Kasumi-1 (cell line): Measurements from ENCODE around the gene MAP2K2.

Source experiments
- DNase-seq, 2 experiments: peaks; one replicate each; lab custom pipeline; 2025; lab: John Stamatoyannopoulos, UW

Gene MAP2K2

DNA sequence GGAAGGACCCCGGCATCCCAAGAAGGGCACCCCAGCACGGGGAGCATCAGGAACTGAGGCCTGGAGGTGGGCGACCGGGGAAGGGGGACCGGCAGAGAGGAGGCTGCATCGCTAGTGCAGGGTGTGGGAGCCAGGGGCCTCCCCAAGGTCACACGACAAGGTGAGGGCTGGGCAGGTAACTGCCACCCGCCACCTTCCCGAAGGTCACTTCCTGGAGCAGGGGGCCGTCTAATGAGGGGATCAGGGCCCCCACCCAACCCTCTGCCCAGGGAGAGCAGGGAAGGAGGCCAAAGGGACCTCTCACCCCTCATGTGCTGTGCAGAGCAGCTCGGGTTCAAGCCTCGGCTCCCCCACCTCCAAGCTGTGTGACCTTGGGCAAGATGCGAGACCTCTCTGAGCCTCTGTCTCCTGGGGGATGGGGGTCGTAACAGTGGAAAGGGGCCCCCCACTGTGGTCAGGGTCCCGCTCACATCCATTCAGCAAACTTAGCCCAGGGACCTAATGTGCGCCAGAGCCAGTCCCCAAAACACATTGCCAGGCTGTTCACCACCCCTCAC lies 63.2 kb downstream of the MAP2K2 start:
- no peak for DNase-seq

DNA sequence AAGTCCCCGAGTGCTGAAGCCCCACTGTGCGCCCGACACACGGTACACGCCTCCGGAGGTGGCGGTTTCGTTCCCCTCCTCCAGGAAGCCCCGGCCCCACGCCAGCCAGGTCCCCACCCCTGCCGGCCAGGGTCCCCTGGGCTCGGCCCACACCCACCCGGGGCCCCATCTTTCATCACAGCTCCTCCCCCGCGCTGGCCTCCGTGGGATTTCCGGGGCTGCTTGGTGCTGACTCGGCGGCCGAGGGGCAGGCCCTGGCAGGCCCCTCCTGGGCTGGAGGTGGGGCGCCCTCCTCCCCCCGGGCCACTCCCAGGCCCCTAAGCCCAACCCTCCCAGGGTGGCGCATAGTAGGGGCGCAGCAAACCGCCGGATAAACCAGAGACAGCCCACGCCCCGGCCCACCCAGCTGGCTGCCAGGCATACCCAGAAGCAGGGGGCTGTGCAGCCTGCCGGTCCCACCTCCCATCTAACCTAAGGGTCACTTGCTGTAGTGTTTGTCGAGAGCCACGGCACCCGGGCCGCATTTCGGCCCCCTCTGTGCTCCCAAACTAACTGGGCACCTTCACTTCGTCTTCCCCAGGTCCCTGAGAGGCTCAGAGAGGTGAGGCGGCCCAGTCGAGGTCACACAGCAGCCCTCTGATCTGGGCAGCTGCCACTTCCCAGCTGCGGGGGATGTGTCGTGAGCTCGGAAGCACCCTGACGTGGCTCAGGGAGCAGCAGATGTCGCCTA lies 63.9 kb downstream of the MAP2K2 start:
- no peak for DNase-seq

DNA sequence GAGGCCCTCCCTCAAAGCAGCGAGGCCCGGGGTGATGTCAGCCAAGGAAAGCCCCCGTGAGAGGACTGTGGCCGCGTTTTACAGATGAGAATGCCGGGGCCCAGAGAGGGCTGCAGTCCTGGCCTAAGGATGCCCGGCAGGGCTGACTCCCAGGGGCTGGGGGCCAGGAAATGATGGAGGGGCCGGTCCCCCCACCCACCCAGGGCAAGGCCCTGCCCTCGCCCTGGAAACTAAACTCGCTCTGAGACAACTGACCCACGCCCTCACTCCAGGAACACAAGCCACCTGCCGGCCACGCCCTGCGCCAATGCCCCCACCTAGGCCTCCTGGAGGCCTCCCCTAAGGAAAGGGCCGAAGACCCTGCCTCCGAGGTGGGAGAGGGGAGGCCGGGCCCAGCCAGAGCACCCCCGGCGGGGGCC lies 64.5 kb downstream of the MAP2K2 start:
- no peak for DNase-seq

DNA sequence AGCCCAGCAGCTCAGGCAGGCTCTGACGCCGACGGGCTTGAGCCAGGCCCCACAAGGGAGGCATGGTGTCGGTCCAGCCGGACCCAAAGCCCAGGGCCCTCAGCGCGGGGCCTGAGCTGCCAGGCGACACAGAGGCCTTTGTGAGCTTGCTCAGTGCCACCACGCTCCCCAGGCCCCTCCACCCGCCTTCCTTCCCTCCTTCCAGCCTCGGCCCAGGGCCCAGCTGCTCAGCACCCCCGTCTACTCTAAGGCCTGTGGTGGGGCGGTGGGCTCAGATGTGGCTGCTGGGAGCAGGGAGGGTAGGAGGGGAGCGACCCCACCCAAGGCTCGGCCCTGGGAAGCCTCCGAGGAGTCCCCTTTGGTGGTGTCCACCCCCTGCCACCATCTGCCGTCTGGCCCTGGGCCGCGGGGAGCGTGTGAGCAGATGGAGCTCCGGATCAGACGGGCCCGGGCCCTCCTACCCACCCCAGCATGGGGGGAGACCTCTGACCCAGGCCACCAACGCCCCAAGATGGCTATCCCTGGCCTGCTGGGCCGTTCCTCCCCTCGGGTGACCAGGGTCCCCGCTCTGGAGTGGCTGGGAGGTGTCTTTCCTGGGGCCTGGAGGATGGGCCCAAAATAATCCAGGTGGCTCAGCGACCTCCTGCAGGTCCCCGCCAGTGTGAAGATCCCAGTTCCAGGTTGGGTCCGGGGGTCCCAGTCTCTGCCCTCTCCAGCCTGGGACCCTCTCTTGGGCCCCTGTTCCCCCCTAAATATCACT lies 65.0 kb downstream of the MAP2K2 start:
- no peak for DNase-seq

DNA sequence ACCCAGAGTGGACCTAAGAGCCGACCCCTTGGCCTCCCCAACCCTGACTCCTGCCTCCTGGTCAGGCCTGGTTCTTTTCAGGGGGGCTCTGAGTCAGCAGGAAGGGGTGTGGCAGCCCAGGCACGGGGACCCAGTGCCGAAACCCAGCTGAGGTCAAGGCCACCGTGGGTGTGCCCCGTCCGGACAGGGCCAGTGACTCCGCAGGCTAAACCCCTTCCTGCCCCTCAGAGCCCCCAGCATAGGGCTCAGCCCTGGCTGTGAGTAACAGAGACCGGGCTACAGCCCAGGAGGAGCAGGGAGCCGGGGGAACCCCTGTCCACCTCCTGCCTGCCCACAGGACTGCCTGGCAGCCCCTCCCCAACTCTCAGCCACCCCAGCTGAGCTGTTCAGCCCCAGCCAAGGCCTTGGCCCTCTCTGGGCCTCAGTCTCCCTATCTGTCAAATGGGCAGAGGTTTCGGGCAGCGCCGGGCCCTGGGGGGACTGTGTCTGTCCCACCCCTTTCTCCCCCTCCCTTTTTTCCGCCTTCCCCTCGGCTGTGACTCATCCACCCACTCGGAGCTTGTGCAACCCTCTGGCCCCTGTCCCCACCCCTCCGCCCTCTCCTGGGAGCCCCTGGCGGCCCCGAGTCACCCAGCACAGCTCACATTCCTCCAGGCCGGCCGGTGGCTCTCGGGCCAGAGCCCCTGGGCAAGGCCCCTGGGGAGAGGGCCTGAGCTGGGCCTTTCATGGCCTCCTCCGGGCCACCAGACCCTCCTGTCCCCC lies 65.8 kb downstream of the MAP2K2 start:
- peak in 1 of 2 experiments; percentile 36 for DNase-seq

DNA sequence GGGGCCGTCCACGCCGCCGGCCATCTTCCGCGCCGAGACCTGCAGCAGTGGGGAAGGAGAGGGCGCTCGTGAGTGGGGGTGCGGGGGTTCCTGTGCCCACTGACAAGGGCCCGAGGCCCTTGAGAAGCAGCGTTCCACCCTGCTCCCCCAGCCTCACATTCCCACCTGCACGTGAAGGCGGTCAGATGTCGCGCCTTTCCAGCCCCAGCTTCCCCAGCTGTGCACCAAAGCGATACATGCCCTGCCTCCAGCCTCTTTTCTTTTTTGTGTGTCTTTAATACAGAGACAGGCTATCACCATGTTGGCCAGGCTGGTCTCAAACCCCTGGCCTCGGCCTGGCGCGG lies 68.7 kb downstream of the MAP2K2 start:
- DNase-seq: no peak

DNA sequence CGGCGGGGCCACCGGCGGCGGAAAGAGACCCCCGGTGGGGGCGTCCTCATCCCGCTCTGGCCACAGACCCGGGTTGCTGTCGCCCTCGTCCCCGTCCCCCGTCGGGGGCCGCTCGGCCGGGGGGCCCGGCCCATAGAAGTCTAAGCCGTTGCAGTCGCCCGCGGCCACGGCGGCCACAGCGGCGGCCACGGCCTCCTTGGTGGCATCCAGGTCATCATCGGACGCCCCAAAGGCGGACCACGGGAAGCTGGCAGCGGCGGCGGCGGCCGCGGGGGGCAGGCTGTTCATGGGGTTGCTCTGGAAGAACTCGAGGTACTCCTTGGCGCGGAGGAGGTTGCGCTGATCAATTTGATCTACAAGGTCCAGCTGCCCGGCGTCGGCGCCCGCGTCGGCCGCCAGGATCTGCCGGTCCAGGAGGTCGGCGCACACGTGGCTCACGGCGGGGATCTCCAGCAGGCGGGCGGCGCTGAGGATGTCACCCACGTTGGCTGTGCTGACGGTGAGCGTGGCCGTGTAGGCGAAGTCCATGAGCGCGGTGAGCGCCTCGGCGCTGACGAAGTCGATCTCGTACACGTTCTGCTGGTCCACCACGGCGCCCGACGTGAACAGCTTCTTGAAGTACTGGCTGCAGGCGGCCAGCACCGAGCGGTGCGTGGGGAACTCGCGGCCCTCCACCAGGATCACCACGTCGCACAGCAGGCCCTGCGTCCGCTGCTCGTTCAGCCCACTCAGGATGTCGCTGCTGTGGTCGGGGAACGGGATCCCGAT lies 69.3 kb downstream of the MAP2K2 start:
- no peak for DNase-seq

DNA sequence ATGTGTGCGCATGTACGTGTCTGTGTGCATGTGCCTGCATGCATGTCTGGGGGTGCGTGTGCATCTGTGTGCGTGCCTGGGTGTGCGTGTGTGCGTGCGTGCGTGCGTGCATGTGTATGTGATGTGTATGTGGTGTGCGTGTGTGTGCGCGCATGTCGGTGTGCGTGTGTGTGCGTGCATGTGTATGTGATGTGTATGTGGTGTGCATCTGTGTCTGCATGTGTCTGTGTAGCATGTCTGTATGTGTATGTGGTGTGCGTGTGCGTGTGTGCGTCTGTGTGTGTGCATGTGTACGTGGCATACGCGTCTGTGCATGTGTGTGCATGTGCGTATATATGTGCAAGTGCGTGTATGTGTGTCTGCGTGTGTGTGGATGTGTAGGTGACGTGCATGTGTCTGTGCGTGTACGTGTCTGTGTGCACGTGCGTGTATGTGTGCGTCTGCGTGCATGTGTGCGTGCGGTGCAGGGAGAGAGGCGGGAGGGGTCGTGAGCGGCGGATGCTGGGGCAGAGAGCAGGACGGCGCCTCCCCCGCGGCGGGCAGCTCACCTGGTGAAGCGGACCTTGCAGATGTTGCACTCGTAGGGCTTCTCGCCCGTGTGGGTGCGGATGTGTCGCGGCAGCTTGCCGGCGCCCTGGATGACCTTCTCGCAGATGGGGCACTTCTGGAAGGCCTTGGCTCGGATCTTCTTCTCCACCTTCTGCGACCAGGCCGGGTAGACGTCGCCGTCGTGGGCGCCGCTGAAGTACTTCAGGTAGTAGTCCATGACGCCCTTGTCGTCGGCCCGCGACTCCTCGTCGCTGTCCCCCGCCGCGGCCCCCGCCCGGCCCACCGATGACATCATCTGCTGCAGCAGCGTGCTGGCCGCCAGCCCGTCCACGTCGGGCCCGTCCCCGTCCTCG lies 70.2 kb downstream of the MAP2K2 start:
- no peak for DNase-seq

DNA sequence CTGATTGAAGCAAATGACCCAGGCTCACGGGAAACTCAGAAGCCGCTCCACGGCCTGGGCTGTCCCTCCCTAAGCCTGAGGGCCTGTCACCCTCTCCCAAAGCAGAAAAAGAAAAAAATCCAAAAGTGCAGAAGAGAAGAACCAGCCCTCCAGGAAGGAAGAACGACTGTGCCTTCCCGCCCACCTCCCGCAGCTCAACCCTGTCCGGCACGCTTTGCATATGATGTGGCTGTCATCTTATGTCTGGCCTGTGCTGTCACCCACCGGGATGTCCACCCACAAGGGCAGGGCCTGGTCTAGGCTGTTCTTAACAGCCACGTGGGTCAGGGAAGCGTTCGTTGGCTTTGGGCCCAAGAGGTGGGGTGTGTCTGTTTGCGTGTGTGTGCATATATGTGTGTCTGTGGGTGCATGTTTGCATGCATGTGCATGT lies 70.9 kb downstream of the MAP2K2 start:
- DNase-seq: no peak

DNA sequence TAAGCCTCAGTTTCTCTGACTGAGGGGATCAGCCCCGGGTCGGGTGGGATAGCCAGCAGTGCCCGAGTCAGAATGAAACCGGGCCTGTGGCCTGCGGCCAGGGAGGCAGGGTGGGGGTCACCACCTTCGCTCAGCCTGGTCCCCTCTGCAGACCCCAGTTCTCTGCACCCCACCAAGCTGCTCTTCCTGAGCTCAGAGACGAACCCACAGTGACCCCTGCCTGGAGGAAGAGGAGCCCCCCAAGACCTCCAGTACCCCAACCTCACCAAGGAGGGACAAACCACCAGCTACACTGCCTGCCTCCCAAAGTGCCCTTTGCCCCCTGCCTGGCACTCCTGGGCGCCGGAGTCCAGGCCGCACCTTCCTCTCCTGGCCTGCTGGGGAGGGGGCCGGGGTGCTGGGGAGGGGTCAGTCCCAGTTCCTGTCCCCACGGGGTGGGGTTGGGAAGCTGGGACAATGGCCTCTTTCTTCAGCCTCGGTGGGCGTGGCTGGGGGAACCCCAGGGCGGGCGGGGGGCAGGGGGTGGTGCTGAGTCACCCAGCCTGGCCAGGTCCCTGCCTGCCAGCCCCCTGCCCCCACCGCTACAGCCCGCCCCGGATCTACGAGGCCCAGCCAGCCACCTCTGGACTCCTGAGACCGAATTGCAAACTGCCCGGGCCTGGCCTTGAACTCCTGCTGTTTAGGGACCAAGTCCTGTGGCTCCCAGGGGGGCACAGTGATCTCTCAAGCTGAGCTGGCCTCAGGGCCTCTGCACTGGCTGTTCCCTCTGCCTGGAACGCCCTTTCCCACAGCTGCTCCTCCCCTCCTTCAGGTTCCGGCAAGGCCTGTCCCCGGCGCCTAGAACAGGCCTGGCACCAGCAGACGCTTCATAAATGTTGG lies 71.6 kb downstream of the MAP2K2 start:
- DNase-seq: no peak

DNA sequence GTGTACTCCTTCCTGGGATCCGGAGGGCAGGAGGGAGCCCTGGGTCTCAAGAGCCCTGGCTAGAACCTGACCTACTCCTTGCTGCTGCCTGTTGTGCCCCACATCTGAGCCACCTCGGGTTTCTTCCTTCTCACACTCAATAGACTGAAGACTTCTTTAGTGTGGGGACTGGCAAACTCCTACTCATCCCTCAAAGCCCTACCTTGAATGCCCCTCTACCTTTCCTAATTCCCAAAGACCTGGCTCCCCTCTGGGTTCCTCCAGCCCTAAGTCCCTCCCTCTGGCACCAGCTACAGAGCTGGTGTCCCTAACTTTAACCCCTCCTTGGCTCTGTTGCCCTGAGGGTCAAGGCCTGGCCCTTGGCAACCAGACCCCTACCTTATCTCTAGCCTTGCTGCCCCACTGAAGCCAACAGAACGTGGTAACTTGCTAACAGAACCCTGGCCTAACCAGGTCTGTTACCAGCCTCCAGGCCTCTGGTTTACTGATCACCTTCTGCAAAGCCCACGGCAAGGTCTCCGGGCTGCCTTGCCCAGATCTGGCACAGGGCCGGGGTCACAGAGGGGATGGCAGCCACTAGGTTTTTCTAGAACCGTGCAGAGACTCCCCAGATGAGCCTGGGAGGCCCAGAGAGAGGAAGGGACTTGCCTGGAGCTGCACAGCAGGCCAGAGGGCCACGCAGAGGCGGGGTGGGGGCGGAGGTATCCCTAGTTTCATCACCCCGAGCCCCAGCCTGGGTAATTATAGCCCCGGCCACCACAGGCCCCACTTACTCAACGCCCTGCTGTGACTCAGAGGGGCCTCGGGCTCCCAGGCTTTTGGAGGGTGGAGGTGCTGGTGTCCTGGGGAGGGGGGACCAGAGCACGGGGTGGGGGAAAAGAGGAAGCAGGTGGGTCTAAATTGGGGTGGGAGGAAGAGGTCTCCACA lies 72.5 kb downstream of the MAP2K2 start:
- DNase-seq: peak; percentile 56 to 66

DNA sequence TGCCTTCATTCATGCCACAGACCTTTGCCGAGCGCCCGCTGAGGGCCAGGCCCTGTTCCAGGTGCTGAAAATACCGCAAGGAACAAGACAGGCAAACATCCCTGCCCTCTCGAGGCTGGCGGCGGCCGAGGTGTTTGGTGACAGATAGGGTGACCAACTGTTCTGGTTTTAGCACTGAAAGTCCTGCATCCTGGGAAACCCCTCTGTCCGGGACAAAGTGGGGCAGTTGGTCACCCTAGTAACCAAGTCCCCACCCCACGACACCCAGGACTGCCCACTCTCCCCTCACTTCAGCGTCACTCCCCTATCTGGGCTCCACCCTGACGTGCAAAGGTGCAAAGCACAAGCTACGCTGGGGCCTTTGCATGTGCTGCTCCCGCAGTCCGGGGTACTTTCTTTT lies 74.5 kb downstream of the MAP2K2 start:
- DNase-seq: no peak

DNA sequence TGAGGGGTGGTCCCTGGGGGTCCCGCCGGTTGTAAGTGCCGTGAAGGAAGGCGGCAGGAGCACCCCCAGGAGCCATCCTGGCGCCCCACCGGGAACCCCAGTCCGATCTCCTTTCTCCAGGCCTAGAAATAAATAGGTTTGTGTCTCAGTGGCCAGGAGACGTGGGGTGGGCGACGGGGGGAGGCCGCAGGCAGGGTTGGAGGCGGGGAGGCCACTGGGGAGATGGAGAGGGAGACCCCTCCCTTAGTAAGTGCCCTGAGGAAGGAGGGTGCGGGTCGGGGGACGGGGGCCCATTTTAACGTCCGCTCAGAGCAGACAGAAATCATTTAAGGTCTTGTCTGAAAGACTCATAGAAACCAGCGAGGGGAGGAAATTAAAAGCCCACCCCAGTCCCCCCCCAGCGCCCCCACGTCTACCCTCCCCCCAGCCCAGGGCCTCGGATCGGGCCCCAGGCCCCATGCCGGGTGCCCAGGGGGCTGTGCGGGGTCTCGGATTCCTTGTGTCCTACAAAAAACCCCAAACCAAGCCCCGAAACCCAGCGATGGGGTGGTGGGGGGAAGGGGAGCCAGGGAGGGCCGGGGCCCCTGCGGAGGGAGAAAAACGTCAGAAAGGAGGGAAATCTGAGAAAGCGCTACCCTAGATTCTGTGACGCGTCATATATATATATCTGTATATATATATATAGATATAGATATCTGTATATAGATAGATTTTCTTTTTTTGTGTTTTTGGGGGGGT lies 76.8 kb downstream of the MAP2K2 start:
- no peak for DNase-seq

DNA sequence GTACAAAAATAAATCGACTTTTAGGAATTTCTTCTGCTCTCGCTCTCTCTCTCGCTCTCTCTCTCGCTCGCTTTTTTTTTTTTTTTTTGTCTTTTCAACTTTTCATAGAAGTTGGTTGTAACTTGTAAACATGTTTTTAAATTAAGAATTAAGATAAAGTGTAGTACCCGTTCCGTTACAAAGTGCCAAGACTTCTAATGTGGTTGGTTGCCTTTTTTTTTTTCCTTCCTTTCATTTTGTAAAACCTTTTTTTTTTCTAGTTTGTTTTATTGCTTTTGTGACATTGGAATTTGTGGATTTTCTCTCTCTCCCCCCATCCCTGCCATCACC lies 77.6 kb downstream of the MAP2K2 start:
- no peak for DNase-seq

DNA sequence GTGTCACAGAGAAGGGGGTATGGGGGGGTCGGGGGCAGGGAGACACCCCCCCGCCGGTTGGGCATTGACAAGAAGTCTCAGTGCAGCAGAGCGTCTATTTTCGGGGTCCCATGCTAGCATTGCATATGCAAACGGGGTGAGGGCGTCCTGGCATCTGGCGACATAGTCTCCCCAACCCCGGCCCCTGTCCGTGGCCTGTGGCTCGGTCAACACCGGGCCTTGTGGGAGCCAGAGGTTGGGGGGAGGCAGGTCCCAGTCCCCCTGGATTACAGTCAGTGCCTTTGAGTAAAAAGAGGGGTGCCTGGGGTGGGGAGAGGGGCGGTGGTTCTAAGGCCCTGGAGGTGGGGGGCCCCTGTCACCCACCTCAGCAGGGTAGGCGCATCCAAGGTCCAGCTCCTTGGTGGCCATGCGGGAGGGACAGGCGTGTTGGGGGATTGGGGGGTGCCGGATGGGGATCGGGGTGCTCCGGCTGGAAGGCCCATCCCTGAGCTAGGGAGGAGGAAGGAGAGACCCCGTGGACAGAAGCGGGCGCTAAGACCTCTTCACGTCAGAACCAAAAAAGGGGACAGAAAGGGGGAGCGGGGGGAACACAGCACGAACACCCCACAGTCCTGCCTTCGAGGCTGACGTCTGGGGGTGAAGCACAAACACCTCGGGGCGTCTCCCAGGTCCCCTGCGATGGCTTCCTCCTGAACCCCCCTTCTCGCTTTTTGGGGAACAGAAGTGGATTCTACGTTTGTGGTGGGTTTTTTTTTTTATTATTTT lies 78.1 kb downstream of the MAP2K2 start:
- DNase-seq: no peak

DNA sequence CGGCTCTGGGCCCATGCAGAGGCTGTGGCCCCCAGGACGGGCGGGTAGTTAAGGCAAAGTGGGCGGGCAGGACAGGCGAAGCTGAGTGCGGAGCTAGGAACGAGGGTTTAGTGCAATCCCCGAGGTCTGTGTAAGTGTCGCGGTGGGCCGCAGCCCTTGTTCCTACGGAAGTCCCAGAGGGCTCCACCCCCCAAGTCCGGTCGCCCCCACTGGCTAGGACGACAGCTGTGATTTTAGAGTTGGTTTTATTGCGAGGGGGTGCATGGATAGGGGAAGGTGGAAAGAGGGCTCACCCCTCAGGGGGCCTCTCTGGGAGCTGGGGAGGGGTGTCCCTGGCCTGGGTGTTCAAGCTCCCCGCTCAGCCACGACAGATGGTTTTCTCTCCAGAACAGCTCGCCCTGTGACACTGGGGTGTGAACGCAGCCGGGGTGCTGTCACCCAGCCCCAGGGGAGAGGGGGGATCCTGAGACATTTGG lies 78.9 kb downstream of the MAP2K2 start:
- no peak for DNase-seq
